ENCODE results near the gene ASCL4.
A peak's percentile ranks its signal among the peaks of the same experiment; 100 is the strongest.
"Not testable (repeated sequence)": the region's sequence is repeated elsewhere in the genome, so short reads cannot be mapped to it uniquely, and the experiment has no call there.

ASCL4 gene, protein sequence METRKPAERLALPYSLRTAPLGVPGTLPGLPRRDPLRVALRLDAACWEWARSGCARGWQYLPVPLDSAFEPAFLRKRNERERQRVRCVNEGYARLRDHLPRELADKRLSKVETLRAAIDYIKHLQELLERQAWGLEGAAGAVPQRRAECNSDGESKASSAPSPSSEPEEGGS

DNA sequence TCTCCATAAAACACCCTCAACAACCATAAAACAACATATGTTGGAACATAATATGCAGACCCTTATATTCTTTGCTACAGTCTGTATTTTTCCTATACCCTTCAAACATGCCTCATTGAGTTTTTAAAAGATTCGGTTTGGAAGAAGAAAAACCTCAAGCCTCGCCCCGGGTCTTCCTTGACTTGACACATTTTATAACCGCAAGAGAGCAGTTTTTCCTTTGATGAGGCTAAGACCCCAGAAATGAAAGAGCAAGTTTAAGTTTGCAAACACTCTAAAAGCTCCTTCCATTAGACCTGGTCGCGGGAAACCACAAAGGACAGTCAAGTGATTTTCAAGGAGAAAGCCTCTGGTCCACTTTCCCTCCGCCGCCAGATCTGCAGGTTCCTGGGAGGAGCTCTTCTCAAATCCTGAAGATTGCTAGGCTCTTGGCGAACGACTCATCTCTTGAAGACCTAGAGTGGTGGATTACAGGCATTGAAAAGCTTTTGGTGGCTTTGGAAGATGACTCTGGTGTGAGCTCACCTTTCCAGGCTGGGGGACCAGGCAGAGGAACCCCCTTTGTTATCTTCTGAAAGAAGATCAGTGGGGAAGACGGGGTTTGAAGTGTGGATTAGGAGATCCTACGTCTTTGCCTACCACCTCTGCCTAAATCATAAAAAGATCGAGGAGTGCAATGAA, at the start of gene ASCL4:
TSS of gene ASCL4 (plus strand) at position 356 of the 681 bp plus-strand sequence. CDS start 515 bp downstream, outside the sequence.
- no peak for DNase-seq

GRCh38 chr12:107727327-107727726, 47.2 kb upstream of the ASCL4 start:
- not testable (repeated sequence) for DNase-seq

DNA sequence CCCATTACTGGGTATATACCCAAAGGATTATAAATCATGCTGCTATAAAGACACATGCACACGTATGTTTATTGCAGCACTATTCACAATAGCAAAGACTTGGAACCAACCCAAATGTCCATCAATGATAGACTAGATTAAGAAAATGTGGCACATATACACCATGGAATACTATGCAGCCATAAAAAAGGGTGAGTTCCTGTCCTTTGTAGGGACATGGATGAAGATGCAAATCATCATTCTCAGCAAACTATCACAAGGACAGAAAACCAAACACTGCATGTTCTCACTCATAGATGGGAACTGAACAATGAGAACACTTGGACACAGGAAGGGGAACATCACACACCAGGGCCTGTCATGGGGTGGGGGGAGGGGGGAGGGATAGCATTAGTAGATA, 46.8 kb upstream of the ASCL4 start:
- DNase-seq = not testable (repeated sequence)

GRCh38 chr12:107730618-107731341, 43.7 kb upstream of the ASCL4 start:
- DNase-seq = no peak

DNA sequence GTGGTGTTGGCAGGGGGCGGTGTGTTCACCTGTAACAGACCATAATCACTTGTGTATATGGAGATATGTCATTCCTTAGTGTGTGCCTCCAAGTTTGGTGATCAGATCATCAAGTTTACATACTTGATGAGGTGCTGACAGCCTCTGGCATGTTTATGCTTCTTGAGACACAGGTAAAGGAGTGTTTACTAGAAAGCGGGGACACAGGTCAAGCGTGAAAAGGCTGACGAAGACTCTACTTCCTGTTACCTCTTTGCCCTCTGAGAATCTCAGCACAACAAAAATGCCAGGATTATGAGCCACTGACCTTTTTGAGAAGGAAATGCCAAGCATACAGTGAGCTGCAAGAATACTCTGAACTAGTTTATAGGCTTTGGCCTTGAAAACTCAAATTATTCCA, 43.1 kb upstream of the ASCL4 start:
- DNase-seq = no peak

GRCh38 chr12:107732365-107732764, 42.1 kb upstream of the ASCL4 start:
- DNase-seq = no peak

DNA sequence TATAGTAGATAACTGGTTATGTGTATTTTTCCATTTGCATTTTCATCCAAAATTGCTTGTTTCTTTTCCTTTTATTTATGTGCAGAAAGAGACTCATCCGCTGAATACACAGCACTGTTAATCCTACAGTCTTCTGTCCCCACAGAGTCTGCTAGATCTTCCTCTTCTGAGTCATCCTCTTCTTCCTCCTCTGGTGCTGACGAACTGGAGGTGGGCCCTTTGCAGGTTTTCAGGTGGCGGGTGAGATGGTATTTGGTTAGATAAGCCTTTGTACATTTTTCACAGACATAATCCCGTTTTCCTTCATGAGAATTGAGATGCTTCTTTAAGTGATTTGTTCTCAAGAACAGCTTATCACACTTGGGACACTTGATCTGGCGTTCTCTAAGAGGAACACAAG, 40.4 kb upstream of the ASCL4 start:
- DNase-seq = no peak

DNA sequence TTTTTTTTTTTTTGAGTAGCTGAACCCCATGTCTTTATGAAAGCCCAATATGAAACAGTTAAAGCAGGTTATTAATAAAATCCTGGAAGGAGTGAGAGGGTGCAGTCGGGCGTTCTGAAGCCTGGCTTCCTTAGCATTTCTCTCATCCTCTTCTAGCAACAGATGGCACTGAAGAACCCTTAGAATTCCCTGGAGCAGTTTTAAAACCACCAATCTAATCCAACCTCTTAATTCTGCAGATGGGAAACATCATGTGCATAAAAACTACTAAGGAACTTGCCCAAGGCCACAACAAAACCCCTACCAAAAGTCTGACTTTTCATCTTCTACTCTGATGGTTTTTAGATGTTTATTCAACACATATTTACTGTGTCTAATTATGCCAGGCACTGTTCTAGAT, 38.7 kb upstream of the ASCL4 start:
- no peak for DNase-seq

GRCh38 chr12:107736914-107737313, 37.6 kb upstream of the ASCL4 start:
- DNase-seq = no peak

DNA sequence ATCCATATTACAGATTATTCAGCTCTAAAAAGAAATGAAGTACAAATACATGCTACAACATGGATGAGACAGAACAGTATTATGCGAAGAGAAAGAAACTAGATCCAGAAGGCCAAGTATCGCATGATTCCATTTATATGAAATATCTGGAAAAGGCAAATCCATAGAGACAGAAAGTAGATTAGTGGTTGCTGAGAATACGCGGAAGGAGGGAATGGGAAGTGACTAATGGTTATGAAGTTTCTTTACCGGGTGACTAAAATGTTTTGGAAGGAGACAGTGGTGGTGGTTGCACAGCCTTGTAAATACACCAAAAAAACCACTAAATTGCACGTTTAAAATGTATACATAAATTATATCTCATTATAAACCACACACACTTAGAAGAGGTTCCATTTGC, 26.0 kb upstream of the ASCL4 start:
- DNase-seq = no peak

DNA sequence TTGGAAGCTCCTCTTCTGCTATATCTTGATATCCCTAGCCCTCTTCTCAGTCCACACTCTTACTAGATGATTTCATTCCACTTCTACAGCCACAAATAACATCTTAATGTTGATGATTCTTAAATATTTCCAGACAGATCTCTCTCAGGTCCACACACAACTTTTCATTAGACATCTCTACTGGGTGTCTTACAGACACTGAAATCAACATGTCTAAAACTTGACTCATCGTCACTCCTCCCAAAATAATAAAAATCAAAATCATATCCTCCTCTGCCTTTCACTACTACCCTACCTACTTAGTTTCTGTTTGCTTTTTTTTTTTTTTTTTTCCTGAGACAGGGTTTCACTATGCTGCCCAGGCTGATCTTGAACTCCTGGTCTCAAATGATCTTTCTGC, 25.4 kb upstream of the ASCL4 start:
- DNase-seq = no peak

- peak in 1 of 2 experiments; percentile 12 for DNase-seq
Observed at GRCh38 chr12:107759410-107759809, 15.1 kb upstream of the ASCL4 start.

GRCh38 chr12:107760207-107760808, 14.2 kb upstream of the ASCL4 start:
- DNase-seq = peak in 1 of 2 experiments; percentile 9

GRCh38 chr12:107760809-107761501, 13.5 kb upstream of the ASCL4 start, which contains the start of gene PRDM4:
PRDM4 (minus strand) TSS chr12:107761137; CDS start chr12:107760515, 622 bp downstream.
- peak; percentile 89 to 95 for DNase-seq

- DNase-seq = peak in 1 of 2 experiments; percentile 15
Observed at GRCh38 chr12:107761502-107761904, 13.0 kb upstream of the ASCL4 start.

DNA sequence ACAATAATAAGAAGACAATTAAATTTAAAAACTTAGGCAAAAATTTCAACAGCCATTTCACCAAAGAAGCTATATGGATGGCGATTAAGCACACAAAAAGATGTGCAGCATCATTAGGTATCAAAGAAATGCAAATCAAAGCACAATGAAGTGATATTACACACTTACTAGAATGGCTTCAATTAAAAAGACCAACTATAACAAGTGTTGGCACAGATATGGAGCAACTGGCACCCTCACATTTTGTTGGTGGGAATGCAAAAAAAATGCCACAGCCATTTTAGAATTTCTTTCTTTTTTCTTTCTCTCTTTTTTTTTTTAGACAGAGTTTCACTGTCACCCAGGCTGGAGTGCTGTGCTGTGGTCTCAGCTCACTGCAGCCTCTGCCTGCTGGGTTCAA, 11.6 kb upstream of the ASCL4 start:
- DNase-seq = no peak

GRCh38 chr12:107764626-107765025, 9.9 kb upstream of the ASCL4 start:
- DNase-seq = no peak

DNA sequence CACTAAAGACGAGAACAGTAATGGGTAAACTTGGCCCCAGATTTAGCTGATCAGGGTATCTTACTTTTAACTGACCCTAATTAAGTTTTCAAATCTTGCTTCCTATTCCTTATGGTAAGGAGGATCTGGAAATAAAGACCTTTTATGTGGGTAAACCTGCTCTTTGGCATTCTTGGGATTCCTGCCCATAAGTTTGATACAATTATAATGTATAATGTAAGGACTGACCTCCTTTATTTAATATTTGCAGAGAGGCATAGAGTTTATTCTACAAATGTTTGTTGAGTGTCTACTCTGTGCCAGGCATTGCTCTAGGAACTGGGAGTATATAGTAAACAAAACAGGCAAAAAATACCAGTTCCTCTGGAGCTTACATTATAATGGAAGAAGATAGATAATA, 9.2 kb upstream of the ASCL4 start:
- DNase-seq = no peak

GRCh38 chr12:107767466-107767865, 7.0 kb upstream of the ASCL4 start:
- DNase-seq = no peak

DNA sequence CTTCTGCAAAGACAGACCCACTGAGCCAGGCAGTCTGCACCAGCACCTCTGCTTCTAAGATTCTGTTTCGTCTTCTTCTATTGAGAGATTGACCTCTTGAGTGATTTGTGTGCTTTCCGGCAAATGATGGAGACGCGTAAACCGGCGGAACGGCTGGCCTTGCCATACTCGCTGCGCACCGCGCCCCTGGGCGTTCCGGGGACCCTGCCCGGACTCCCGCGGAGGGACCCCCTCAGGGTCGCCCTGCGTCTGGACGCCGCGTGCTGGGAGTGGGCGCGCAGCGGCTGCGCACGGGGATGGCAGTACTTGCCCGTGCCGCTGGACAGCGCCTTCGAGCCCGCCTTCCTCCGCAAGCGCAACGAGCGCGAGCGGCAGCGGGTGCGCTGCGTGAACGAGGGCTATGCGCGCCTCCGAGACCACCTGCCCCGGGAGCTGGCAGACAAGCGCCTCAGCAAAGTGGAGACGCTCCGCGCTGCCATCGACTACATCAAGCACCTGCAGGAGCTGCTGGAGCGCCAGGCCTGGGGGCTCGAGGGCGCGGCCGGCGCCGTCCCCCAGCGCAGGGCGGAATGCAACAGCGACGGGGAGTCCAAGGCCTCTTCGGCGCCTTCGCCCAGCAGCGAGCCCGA, 703 bp downstream of the ASCL4 start:
- peak; percentile 15 to 32 for DNase-seq

- DNase-seq = no peak
Observed at GRCh38 chr12:107776171-107776570, 1.7 kb downstream of the ASCL4 start.

- DNase-seq = no peak
Observed at GRCh38 chr12:107778383-107779025, 4.0 kb downstream of the ASCL4 start.

Measured in NCI-H1930 (cell line).